SHP77 treated with DMSO at 0.1 percent for 48 hours (cell line): ENCODE results near the gene SNRNP25.
"Not testable (repeated sequence)": the region's sequence is repeated elsewhere in the genome, so short reads cannot be mapped to it uniquely, and the experiment has no call there.

ENCODE experiments used
- DNase-seq: peaks from one replicate; lab custom pipeline; 2025; lab: John Stamatoyannopoulos, UW

The SNRNP25 gene

GRCh38 chr16:53346-54236 lies at the start of gene SNRNP25, which contains the start of gene POLR3K:
Gene SNRNP25 (plus strand): TSS chr16:53828. CDS start chr16:54017, 189 bp downstream.
Gene POLR3K (minus strand): TSS chr16:53608. CDS start chr16:53586, 22 bp downstream.
- DNase-seq = peak; percentile 93

GRCh38 chr16:9903-10665 lies 43.5 kb upstream of the SNRNP25 start:
- no peak for DNase-seq

- DNase-seq = peak; percentile 27
Observed at GRCh38 chr16:10772-11171, 42.9 kb upstream of the SNRNP25 start.

- DNase-seq = not testable (repeated sequence)
Observed at GRCh38 chr16:17062-17765, 36.4 kb upstream of the SNRNP25 start.

GRCh38 chr16:20886-21285 lies 32.7 kb upstream of the SNRNP25 start:
- DNase-seq = not testable (repeated sequence)

GRCh38 chr16:24151-24550 lies 29.5 kb upstream of the SNRNP25 start:
- not testable (repeated sequence) for DNase-seq

- DNase-seq = not testable (repeated sequence)
Observed at GRCh38 chr16:25926-26348, 27.7 kb upstream of the SNRNP25 start.

- not testable (repeated sequence) for DNase-seq
Observed at GRCh38 chr16:30627-31026, 23.0 kb upstream of the SNRNP25 start.

GRCh38 chr16:33154-33876 lies 20.3 kb upstream of the SNRNP25 start:
- DNase-seq = not testable (repeated sequence)

- no peak for DNase-seq
Observed at GRCh38 chr16:33877-34647, 19.6 kb upstream of the SNRNP25 start.

GRCh38 chr16:34648-34987 lies 19.0 kb upstream of the SNRNP25 start:
- DNase-seq = no peak

- DNase-seq = no peak
Observed at GRCh38 chr16:35011-35677, 18.5 kb upstream of the SNRNP25 start.

- no peak for DNase-seq
Observed at GRCh38 chr16:35678-36305, 17.8 kb upstream of the SNRNP25 start.

GRCh38 chr16:36336-36984 lies 17.2 kb upstream of the SNRNP25 start:
- DNase-seq = no peak

- DNase-seq = no peak
Observed at GRCh38 chr16:37511-37910, 16.1 kb upstream of the SNRNP25 start.

- not testable (repeated sequence) for DNase-seq
Observed at GRCh38 chr16:38206-38605, 15.4 kb upstream of the SNRNP25 start.

GRCh38 chr16:38941-39892 lies 14.4 kb upstream of the SNRNP25 start:
- no peak for DNase-seq

GRCh38 chr16:41439-42068 lies 12.1 kb upstream of the SNRNP25 start:
- no peak for DNase-seq
